Upper lobe of left lung (tissue), 6 donors: Measurements from ENCODE around the gene PLEKHM2. TPM values are rescaled to one million over a fixed set of nuclear protein-coding genes. Genes with fewer than 3 reads are reported as not detected.

Experiments used
- ATAC-seq, 2 donors: fragments of 200-7000 bp; cut with Tn5 transposase; one replicate each; pipeline ENCODE4 v1.9.1; 2022; ENCODE audit warnings: mild to moderate bottlenecking in 2 of 2, moderate library complexity in 2 of 2; ENCODE audit not compliant: low FRiP score in 2 of 2
- DNase-seq, 2 donors: peaks; one replicate each; pipeline ENCODE4 v3.0.0-alpha.2; 2019 to 2020
- H3K27ac ChIP-seq, 4 donors: fragments of 200-600 bp; sonication (generic); one replicate each; pipeline ENCODE4 v1.5.1; 2016 to 2019
- H3K27me3 ChIP-seq, 4 donors: fragments of 200-600 bp; sonication (generic); one replicate each; pipeline ENCODE4 v1.5.1; 2017 to 2019
- H3K36me3 ChIP-seq, 4 donors: fragments of 200-600 bp; sonication (generic); one replicate each; pipeline ENCODE4 v1.5.1; 2016 to 2019
- H3K4me1 ChIP-seq, 4 donors: fragments of 200-600 bp; sonication (generic); one replicate each; pipeline ENCODE4 v1.5.1; 2018 to 2019
- H3K4me3 ChIP-seq, 4 donors: fragments of 200-600 bp; sonication (generic); one replicate each; pipeline ENCODE4 v1.5.1; 2017 to 2019; ENCODE audit warnings: mild to moderate bottlenecking in 2 of 4, moderate library complexity in 1 of 4
- H3K9me3 ChIP-seq, 4 donors: fragments of 200-600 bp; sonication (generic); one replicate each; pipeline ENCODE4 v1.5.1; 2018 to 2019
- EP300 ChIP-seq, 4 donors: sonication (generic); formaldehyde crosslinking; IDR thresholded peaks; one replicate each; pipeline ENCODE4 v1.5.1; 2017; ENCODE audit warnings: antibody characterized with exemption in 4 of 4, control low read depth in 2 of 4
- POLR2A ChIP-seq, 4 donors: fragments of 450-650 bp; IDR thresholded peaks; one replicate each; pipeline ENCODE4 v1.5.1; 2016 to 2017; ENCODE audit warnings: antibody characterized with exemption in 4 of 4, mild to moderate bottlenecking in 2 of 4
- POLR2AphosphoS5 ChIP-seq, 2 donors: sonication (generic); formaldehyde crosslinking; IDR thresholded peaks; one replicate each; pipeline ENCODE4 v1.5.1; 2017; ENCODE audit warnings: antibody characterized with exemption in 2 of 2
- WGBS, 2 donors: methylation state at CpG; one replicate each; pipeline ENCODE4 v1.1.5; 2017 to 2018; 5-methylcytosine and 5-hydroxymethylcytosine counted together
- total RNA-seq, 6 donors: library from RNA; depleted of rRNA in 4 of 6; stranded (reverse); fragments of >200 nt in 4 of 6; gene quantifications; one replicate each; pipeline versions ENCODE4 v1.1.0 to v1.2.1, GENCODE V29; 2016 to 2021
- TF ChIP-seq, protein P1 (sequence below), 6 experiments: fragments of 450-650 bp in 4 of 6; fragments of 200-600 bp in 2 of 6; sonication (generic) in 2 of 6; IDR thresholded peaks; one replicate each; pipeline ENCODE4 v1.5.1; 2016 to 2019; ENCODE audit warnings: antibody characterized with exemption in 6 of 6
- donor health status: DM: no; HTN: no; CAD: no; lungs with moderate emphysema.
- donor health status: DM: no; HTN: yes; CAD: no; lungs with severe emphysema.

The PLEKHM2 gene
- total RNA-seq, 6 donors from 2014 or later = 50.3 to 120 (median 83.3) TPM

DNA sequence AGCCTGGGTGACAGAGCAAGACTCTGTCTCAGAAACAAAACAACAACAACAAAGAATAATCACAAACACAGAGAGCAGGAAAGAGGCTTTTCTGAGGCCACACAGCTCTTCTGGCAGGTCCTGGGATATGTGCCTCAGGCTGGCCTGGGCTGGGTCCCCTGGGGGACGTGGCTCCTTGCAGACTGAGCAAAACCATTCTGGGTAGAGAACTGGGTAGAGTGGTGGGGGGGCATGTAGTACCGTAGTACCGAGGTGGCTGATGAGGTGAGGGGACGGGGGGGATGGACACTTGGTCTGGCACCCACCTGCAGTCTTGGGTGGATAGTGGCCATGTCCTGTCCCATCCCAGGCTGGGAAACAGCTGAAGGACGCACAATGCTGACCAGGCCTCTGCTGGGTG is 64.1 kb downstream of the PLEKHM2 start:
- Histone ChIP-seq H3K9me3 (no peaks in the 10 kb centered on the region), H3K27me3 (no peaks in the 10 kb centered on the region), H3K4me3 (no peak overlapping the region), H3K4me1 (peaks cover 12 to 26% (median 20%) of the 10 kb centered on the region in 4 donors), H3K27ac (peak overlapping the region in 2 of 4 donors; percentile 21 to 65), H3K36me3 (no peaks in the 10 kb centered on the region)
- ATAC-seq (no peak), DNase-seq (no peak)
- WGBS, 2 donors = 86 to 88% methylated on average over 5 of the region's 5 CpGs
- no peak for TF ChIP-seq EP300 (IDR thresholded peaks at IDR 0.05)
- TF ChIP-seq, protein P1, sequence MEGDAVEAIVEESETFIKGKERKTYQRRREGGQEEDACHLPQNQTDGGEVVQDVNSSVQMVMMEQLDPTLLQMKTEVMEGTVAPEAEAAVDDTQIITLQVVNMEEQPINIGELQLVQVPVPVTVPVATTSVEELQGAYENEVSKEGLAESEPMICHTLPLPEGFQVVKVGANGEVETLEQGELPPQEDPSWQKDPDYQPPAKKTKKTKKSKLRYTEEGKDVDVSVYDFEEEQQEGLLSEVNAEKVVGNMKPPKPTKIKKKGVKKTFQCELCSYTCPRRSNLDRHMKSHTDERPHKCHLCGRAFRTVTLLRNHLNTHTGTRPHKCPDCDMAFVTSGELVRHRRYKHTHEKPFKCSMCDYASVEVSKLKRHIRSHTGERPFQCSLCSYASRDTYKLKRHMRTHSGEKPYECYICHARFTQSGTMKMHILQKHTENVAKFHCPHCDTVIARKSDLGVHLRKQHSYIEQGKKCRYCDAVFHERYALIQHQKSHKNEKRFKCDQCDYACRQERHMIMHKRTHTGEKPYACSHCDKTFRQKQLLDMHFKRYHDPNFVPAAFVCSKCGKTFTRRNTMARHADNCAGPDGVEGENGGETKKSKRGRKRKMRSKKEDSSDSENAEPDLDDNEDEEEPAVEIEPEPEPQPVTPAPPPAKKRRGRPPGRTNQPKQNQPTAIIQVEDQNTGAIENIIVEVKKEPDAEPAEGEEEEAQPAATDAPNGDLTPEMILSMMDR (IDR thresholded peaks at IDR 0.05) = no peak
- no peak for TF ChIP-seq POLR2A (IDR thresholded peaks at IDR 0.05)
- no peak for TF ChIP-seq POLR2AphosphoS5 (IDR thresholded peaks at IDR 0.05)

DNA sequence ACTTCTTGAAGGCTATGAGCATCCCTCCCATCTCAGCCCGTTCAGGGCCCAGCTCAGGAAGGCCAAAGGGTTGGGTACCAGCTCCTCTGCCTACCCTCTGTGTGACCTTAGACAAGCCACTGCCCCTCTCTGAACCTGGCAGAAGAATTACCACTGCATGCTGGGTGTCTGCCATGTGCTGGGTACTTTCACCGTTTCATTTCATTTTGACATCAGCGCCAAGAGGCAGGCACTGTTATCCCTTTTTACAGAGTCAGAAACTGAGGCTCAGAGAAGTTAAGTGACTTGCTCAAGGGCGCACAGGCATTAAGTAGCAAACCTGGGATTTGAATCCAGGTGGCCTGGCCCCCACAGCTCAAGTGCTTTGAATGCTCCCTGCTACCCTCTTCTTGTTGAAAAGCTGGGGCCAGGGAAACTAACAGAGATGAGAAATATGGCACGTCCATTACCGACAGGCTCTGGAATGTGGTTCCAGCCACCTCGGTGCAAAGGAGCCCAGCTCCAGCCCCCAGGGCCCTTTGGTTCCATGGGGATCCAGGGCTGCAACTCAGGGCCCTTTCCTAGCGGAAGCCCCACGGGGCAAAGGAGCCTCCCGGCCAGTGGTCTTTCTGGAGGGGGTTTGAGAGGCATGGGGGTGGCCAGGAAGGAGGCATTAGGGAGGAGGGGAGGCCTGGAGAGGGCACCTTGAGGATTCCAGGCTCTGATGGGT is 64.7 kb downstream of the PLEKHM2 start:
- no peak for TF ChIP-seq POLR2A (IDR thresholded peaks at IDR 0.05)
- TF ChIP-seq EP300 (IDR thresholded peaks at IDR 0.05) = no peak
- no peak for TF ChIP-seq POLR2AphosphoS5 (IDR thresholded peaks at IDR 0.05)
- TF ChIP-seq, protein P1 (IDR thresholded peaks at IDR 0.05) = no peak
- Histone ChIP-seq H3K4me1 (peaks cover 12 to 26% (median 20%) of the 10 kb centered on the region in 4 donors), H3K27me3 (no peaks in the 10 kb centered on the region), H3K4me3 (no peak overlapping the region), H3K9me3 (no peaks in the 10 kb centered on the region), H3K27ac (peak overlapping the region; percentile 60 to 68 (median 65)), H3K36me3 (no peaks in the 10 kb centered on the region)
- no peak for DNase-seq
- WGBS, 2 donors = 91 to 95% methylated on average over 4 to 8 of the region's 10 CpGs
- no peak for ATAC-seq

DNA sequence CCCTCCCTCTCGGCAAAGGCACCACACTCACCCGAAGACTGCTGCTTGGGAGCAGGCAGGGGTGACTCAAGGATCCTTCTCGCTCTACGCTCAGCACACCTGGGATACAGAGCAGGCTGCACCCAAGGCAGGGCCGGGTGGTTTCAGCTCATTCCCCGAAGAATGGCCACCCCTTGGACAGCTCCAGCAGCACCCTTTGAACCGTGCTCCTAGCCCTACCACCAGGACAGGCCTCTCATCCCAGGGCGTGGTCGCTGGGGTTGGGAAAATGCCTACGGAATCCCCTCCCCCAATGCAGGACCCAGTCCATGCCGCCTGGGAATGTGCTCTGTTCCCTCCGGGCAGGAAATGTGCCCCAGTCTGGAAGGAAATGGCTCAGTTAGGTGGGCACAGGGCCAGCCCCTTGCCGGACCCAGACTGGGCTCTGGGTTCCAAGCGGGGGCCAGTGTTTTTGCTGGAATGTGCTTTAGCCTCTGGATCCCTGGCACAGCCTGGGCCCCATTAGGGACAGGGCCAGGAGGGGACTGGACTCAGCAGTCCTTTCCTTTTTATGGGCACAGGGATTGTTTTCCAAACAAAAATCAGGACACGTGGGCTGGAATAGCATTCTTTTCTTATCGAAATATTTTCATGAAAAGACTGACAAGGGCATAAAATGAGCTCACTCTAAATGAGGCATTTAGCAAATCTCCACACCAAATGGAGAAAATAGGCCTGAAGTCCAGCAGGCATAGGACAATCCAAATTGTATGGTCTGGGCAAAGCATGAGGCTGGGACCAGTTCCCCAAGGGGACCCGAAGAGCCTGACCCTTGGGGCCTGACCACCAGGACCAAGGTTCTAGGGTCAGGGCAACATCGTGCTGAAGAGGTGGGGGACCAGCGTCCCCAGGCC is 65.5 kb downstream of the PLEKHM2 start:
- peak in 1 of 2 donors; percentile 49 for DNase-seq

DNA sequence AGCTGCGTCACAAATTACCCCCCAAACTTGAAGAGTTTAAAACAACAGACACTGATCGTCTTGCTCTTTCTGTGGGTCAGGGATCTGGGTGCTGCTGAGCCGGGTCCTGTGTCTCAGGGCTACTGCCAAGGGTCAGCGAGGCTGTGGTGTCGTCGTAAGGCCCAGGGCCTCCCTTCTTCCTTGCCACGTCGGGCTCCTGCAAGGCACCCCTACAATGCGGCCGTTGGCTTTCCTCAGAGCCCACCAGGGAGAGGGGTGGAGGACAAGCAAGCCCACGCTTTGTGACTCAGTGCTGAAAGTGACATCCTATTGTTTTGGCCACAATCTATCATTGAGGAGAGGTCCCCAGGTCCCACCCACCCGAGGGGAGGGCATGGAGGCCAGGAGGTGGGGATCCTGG is 66.8 kb downstream of the PLEKHM2 start:
- no peaks in the 10 kb centered on the region for H3K36me3 ChIP-seq
- WGBS, 2 donors = 86 to 90% methylated on average over 11 to 12 of the region's 12 CpGs
- peaks cover 12 to 26% (median 22%) of the 10 kb centered on the region in 4 donors for H3K4me1 ChIP-seq
- no peaks in the 10 kb centered on the region for H3K27me3 ChIP-seq
- H3K4me3 ChIP-seq = no peak overlapping the region
- H3K27ac ChIP-seq = no peak overlapping the region
- peak in 1 of 2 donors; percentile 38 for DNase-seq
- TF ChIP-seq POLR2AphosphoS5 (IDR thresholded peaks at IDR 0.05) = no peak
- no peak for TF ChIP-seq POLR2A (IDR thresholded peaks at IDR 0.05)
- H3K9me3 ChIP-seq = no peaks in the 10 kb centered on the region
- ATAC-seq = no peak

More for the DNA sequence above, 65.5 kb downstream of the PLEKHM2 start:
- Histone ChIP-seq H3K36me3 (no peaks in the 10 kb centered on the region), H3K27me3 (no peaks in the 10 kb centered on the region), H3K9me3 (no peaks in the 10 kb centered on the region), H3K4me1 (peaks cover 12 to 26% (median 20%) of the 10 kb centered on the region in 4 donors), H3K4me3 (no peak overlapping the region), H3K27ac (peak overlapping the region; percentile 60 to 68 (median 65))
- TF ChIP-seq, protein P1 (IDR thresholded peaks at IDR 0.05) = no peak
- TF ChIP-seq EP300 (IDR thresholded peaks at IDR 0.05) = peak in 1 of 4 donors; percentile 3
- TF ChIP-seq POLR2AphosphoS5 (IDR thresholded peaks at IDR 0.05) = peak; percentile 43 to 53
- ATAC-seq = peak in 1 of 2 donors; percentile 50
- 50 to 63% methylated on average over 6 to 18 of the region's 19 CpGs for WGBS, 2 donors

DNA sequence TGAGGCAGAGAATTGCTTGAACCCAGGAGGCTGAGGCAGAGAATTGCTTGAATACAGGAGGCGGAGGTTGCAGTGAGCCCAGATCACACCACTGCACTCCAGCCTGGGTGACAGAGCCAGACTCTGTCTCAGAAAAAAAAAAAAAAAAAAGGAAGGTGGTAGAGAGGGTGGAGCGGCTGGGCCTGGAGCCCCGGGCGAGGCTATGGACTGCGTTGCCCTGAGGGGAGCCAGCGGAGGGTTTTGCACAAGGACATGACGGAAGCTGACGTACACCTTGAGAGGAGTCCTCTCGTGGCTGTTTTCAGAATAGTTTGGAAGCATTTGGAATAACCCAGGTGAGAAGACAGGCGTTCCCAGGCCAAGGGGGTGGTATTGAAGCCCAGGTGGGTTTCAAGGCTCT is 67.6 kb downstream of the PLEKHM2 start:
- Histone ChIP-seq H3K36me3 (no peaks in the 10 kb centered on the region), H3K27me3 (no peaks in the 10 kb centered on the region), H3K27ac (no peak overlapping the region), H3K4me3 (no peak overlapping the region), H3K4me1 (peaks cover 19 to 34% (median 29%) of the 10 kb centered on the region in 4 donors), H3K9me3 (no peaks in the 10 kb centered on the region)
- TF ChIP-seq EP300 (IDR thresholded peaks at IDR 0.05) (no peak), POLR2AphosphoS5 (IDR thresholded peaks at IDR 0.05) (no peak), POLR2A (IDR thresholded peaks at IDR 0.05) (no peak)
- TF ChIP-seq, protein P1 (IDR thresholded peaks at IDR 0.05) = no peak
- 83 to 91% methylated on average over 10 of the region's 10 CpGs for WGBS, 2 donors
- ATAC-seq (no peak), DNase-seq (no peak)
